Suprapubic skin (tissue), 3 donors: Measurements from ENCODE around the gene ZNF709.

Source experiments
- CTCF ChIP-seq, 2 donors: fragments of 200-600 bp in 1 of 2; fragments of 450-650 bp in 1 of 2; sonication (generic) in 1 of 2; IDR thresholded peaks; one replicate each; pipeline ENCODE4 v1.5.1; 2016 to 2019; ENCODE audit warnings: antibody characterized with exemption in 2 of 2, mild to moderate bottlenecking in 1 of 2, moderate library complexity in 1 of 2
- POLR2AphosphoS5 ChIP-seq, 3 donors: sonication (generic); formaldehyde crosslinking; IDR thresholded peaks; one replicate each; pipeline ENCODE4 v1.6.1; 2017; ENCODE audit warnings: antibody characterized with exemption in 3 of 3

DNA sequence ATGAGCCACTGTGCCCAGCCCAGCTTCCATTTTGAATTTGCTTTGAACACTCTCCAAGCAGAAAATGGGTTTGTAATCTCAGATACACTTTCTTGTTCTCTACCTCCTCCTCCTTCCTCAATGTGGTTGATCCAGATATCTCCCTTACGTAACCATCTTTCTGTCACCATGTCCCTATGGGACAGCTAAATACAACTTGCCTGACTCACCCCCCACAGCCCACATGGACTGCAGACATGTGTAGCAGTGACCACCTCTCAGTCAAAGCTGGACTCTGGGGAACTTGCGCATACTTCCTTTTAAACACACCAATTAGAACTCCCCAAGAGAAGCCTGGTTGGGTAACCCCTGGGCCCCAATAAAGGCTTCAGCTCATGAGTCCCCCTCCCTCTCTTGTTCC is 72.7 kb downstream of the ZNF709 start:
- TF ChIP-seq POLR2AphosphoS5 (IDR thresholded peaks at IDR 0.05) (no peak), CTCF (IDR thresholded peaks at IDR 0.05) (no peak)
